CD4-positive, alpha-beta T cell treated with Interferon gamma for 1 hour (primary cell): ENCODE measurements around the gene GDPD4.
"Not testable (repeated sequence)": the region's sequence is repeated elsewhere in the genome, so short reads cannot be mapped to it uniquely, and the experiment has no call there.

Experiments
- DNase-seq: peaks from one replicate; pipeline ENCODE4 v3.0.0-alpha.2; 2020

Gene GDPD4, protein sequence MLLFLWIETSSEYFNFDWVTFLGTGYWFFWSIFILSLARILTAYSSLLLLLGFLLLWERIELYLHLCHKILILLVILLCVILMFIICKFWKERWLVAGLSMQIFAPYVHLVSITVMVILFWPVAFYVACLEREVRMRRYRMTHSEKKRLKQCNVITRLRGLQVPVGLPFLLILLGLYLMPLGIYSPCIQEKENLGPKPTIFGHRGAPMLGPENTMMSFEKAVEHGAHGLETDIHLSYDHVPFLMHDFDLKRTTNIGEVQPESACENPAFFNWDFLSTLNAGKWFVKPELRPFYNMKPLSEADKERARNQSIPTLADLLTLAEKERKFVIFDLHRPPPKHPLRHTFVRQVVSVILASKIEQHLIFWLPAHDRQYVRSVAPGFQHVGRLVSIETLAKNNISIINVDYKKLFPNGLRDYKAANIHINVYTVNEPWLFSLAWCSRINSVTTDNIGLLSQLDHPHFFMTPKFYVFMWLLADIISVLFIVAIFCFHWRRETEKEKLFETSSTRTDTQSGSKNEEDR

GRCh38 chr11:77301510-77301909, at the start of gene GDPD4:
TSS of gene GDPD4 (minus strand) at chr11:77301686. CDS start at chr11:77285137, 16,549 bp downstream.
- no peak for DNase-seq

GRCh38 chr11:77347948-77348347, 46.5 kb upstream of the GDPD4 start:
- DNase-seq: no peak

DNA sequence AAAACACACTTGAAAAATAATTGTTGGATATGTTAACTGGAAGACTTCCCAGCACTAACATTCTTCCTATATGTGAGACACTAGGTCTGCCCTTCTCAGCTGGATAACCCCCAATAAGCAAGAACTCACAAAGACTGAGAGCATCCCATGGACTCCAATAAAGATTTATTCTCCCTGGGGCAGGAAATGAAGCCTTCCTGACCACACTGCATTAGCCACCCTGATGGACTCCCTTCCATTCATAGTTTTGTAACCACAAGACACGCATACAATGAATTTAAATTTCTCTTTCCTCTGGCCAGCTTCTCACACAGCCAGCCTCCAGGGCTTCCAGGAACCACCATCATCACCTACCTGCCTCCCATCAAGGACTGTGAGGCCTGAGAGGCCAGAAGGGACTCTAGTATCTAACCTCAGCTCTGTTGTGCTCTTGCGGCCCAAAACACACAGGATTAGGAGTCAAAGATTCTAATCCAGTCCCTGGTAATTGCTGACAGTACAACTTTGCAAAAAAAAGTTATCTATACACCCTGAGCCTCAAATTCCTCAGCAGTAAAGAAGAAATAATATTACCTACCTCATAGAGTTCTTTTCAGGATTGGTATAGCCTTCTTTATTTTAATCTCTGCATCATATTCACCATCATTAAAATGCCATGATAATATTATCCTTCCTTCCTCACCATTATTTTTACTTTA, 45.6 kb upstream of the GDPD4 start:
- no peak for DNase-seq

- no peak for DNase-seq
Measured at GRCh38 chr11:77345621-77346020, 44.1 kb upstream of the GDPD4 start.

DNA sequence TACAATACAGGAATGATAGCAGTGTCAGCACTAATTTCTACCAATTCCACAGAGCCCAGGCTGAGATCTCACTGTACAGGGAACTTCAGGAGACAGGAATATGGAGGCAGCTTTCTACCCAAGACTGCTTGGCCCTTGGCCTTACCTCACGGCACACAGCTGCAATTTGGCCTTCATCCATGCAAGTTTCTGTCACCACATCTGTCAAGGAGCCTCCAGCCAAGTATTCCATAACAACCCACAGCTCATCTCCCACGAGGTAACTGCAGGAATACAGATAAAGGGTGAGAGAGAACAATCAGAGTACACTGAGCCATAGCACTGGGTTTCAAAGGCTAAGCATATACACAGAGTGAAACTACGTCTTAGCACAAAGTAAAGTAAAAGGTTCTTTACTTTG, 39.0 kb upstream of the GDPD4 start:
- no peak for DNase-seq

DNA sequence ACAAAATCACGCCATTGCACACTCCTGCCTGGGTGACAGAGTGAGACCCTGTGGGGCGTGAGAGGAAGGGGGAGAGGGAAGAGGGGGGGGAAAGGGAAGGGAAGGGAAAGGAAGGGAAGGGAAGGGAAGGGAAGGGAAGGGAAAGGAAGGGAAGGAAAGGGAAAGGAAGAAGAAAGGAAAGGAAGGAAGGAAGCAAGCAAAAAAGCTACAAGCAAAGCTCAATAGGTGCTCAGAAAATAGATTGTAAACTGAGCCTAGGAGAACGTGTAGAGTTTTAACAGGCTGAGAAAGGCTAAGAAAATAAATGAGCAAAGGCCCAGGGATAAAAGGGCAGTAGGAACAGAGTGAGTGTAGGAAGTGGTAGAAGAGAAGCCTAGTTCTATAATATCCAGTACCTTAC, 30.8 kb upstream of the GDPD4 start:
- no peak for DNase-seq

- DNase-seq: no peak
Measured at GRCh38 chr11:77325159-77325558, 23.7 kb upstream of the GDPD4 start.

- no peak for DNase-seq
Measured at GRCh38 chr11:77324508-77324907, 23.0 kb upstream of the GDPD4 start.

- no peak for DNase-seq
Measured at GRCh38 chr11:77322926-77323590, 21.6 kb upstream of the GDPD4 start.

GRCh38 chr11:77322506-77322905, 21.0 kb upstream of the GDPD4 start:
- no peak for DNase-seq

- no peak for DNase-seq
Measured at GRCh38 chr11:77320351-77320750, 18.9 kb upstream of the GDPD4 start.

DNA sequence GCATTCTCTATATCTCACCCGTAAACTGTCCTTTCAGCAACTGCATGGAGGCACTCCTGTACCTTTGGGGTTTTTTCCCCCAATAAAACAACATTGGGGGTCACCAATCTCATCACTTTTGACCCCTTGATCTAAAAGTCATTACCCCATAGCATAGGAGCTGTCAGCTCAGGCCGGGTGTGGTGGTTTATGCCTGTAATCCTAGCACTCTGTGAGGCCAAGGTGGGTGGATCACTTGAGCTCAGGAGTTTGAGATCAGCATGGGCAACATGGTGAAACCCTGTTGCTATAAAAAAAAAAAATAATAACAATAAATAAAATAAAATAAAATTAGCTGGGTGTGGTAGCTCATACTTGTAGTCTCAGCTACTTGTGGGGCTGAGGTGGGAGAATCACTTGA, 17.1 kb upstream of the GDPD4 start:
- DNase-seq: no peak

GRCh38 chr11:77316733-77317342, 15.4 kb upstream of the GDPD4 start:
- no peak for DNase-seq

DNA sequence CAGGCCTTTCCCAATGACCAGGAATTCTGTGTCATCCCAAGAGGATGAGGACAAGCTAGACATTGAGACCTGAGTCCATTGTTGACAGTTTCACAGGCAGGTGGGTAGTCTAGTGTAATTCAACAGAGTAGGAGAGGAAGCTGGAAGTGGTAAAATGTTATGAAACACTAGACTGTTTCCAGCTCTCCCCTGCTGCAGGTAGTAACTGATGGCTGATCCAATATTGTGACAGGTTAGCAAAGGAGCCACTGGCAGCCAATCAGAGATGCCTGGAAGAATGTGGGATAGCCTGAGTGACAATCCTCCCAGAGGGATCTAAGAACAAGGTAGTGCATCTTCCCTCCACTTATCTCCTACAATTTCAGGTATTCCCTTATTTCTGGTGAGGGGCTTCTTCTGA, 10.6 kb upstream of the GDPD4 start:
- DNase-seq: no peak

DNA sequence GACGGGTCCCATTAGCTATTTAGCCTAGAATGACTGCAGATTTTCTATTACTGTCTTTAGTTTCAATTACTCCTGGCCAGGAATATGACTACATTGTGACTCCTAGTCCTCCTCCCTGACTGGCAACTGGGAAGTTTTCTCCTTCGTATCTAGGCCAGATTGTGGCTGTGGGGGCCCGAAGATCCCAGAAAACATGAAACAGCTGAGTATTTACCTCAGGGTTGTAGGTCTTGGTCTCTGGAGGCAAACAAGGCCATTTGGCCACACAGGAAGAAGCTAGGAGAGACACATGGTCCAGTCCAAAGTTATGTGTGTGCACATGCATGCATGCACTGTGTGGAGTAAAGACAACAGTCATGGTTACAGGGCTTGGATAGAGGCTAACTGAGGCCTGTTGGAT, 10.2 kb upstream of the GDPD4 start:
- DNase-seq: no peak

GRCh38 chr11:77310721-77311120, 9.2 kb upstream of the GDPD4 start:
- DNase-seq: no peak

DNA sequence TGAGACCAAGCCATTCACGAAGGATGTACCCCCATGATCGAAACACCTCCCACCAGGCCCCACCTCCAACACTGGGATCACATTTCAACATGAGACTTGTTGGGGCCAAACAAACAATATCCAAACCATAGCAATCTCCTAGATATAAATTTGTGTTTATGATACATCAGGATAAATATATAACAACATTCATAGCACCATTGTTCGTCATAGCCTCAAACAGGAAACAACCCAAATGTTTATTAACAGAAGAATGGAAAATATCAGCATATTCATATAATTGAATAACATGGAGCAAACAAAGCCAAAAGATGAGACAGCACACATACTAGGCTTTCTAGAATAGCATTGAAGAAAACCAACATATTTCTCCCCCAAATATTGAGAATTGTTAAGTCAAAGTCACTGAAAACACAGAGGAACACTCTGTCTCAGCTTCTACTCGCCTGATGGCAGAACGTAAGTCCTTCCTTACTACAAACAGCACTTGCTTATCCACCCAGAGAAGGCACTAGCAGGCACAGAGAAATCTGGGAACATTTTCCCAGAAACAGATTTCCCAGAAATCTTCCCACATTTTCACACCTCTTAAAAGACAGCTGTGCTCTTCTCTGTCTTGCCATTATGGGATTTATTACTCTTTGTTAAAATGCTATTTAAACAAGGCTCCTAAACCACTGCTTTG, 8.1 kb upstream of the GDPD4 start:
- no peak for DNase-seq

GRCh38 chr11:77308838-77309237, 7.4 kb upstream of the GDPD4 start:
- DNase-seq: no peak

- no peak for DNase-seq
Measured at GRCh38 chr11:77303328-77303727, 1.8 kb upstream of the GDPD4 start.

GRCh38 chr11:77302752-77303151, 1.3 kb upstream of the GDPD4 start:
- no peak for DNase-seq

- no peak for DNase-seq
Measured at GRCh38 chr11:77300695-77301094, 791 bp downstream of the GDPD4 start.

DNA sequence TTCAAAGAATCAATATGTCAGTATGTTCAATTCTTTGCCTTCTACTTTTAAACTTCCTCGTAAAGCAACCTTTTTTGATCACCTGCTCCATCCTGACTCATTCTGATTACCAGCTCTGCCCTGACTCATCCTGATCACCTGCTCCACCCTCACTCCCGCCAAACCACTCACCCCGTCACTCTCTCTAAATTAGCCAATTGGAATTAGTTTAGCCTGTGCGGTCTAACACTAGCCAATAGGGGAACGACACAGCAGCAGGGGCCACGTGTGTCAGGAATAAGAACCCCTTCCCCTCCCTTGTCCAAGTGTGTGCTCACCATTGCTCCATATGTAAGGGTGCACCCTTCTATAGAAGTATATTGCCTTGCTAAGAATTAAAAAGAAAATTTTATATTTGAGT, 1.5 kb downstream of the GDPD4 start:
- DNase-seq: not testable (repeated sequence)
